Keratinocyte (primary cell): ENCODE results near the gene IL4R.

Source experiments
- CTCF ChIP-seq, 3 experiments: IDR thresholded peaks in 1 of 3; conservative IDR thresholded peaks in 1 of 3; optimal IDR thresholded peaks in 1 of 3; 2 replicates in 2 of 3; 3 replicates in 1 of 3; pipeline versions ENCODE3 to v1.5.1; 2011; ENCODE audit warnings: low read length in 3 of 3, mild to moderate bottlenecking in 3 of 3, moderate library complexity in 2 of 3, control low read depth in 1 of 3, inconsistent platforms in 1 of 3; ENCODE audit not compliant: insufficient read depth in 2 of 3; ENCODE audit errors: extremely low read depth in 1 of 3
- EZH2 ChIP-seq: IDR thresholded peaks from one replicate; pipeline ENCODE4 v1.6.1; 2012; ENCODE audit warnings: inconsistent platforms, mild to moderate bottlenecking, low read length, moderate library complexity

- TF ChIP-seq CTCF (optimal IDR thresholded peaks at IDR 0.05 in 1 of 3, IDR thresholded peaks at IDR 0.05 in 1 of 3, conservative IDR thresholded peaks at IDR 0.05 in 1 of 3; ENCODE audit: extremely low read depth in 1 of 3, insufficient read depth in 2 of 3, low read length in 3 of 3) (no peak), EZH2 (no peak)
Observed at GRCh38 chr16:27356794-27357193, 43.0 kb downstream of the IL4R start.
